Endothelial cell of umbilical vein (primary cell): ENCODE results near the gene DPH2. TPM values are rescaled to one million over a fixed set of nuclear protein-coding genes. Genes with fewer than 3 reads are reported as not detected.

ENCODE experiments used
- BruUV-seq: library from RNA; stranded (reverse); fragments of 400-500 nt; replicated peaks from 2 replicates; lab custom pipeline; 2021; lab: Mats Ljungman, UMichigan
- CTCF ChIA-PET: fragments of 300-600, 350-600 bp; sonication (Branson Sonifier 250); formaldehyde crosslinking; loops from one replicate; lab custom pipeline; 2021; ENCODE audit warnings: antibody characterized with exemption, inconsistent platforms; lab: Charles Lee
- POLR2A ChIA-PET: fragments of 300-600, 350-600 bp; sonication (Branson Sonifier 250); formaldehyde crosslinking; loops from one replicate; lab custom pipeline; 2021; ENCODE audit warnings: antibody characterized with exemption, inconsistent platforms; lab: Charles Lee
- DNase-seq: peaks from one replicate; pipeline ENCODE4 v3.0.0-alpha.2; 2011; ENCODE audit warnings: low read depth, low spot score
- FAIRE-seq: peaks from 2 replicates; lab custom pipeline; 2011; peaks lifted over from hg19 to GRCh38; lab: Jason Lieb, UNC
- H2AFZ ChIP-seq: 2 replicates; pipeline ENCODE4 v1.6.0; 2012; ENCODE audit warnings: low read depth, low read length, control low read depth, inconsistent platforms
- H3K27ac ChIP-seq: 2 replicates; pipeline ENCODE4 v1.5.1; 2011; ENCODE audit warnings: low read depth, mild to moderate bottlenecking, control low read depth, low read length, moderate library complexity; ENCODE audit not compliant: insufficient read depth
- H3K27me3 ChIP-seq, 2 experiments: 2 replicates each; pipeline versions ENCODE4 v1.6.0 to v1.6.1; 2011; ENCODE audit warnings: low read length in 2 of 2, mixed read lengths in 1 of 2; ENCODE audit not compliant: control insufficient read depth in 2 of 2, insufficient read depth in 2 of 2
- H3K36me3 ChIP-seq, 2 experiments: 2 replicates in 1 of 2; 3 replicates in 1 of 2; pipeline ENCODE4 v1.5.1; 2011; ENCODE audit warnings: low read length in 2 of 2, mild to moderate bottlenecking in 1 of 2, moderate library complexity in 1 of 2; ENCODE audit not compliant: control insufficient read depth in 2 of 2, insufficient read depth in 2 of 2; ENCODE audit errors: extremely low read depth in 1 of 2
- H3K4me1 ChIP-seq: 3 replicates; pipeline ENCODE4 v1.5.1; 2011; ENCODE audit warnings: mild to moderate bottlenecking, low read length; ENCODE audit not compliant: control insufficient read depth, insufficient read depth; ENCODE audit errors: extremely low read depth
- H3K4me2 ChIP-seq: 2 replicates; pipeline ENCODE4 v1.6.1; 2011; ENCODE audit warnings: low read length, control low read depth, mixed read lengths; ENCODE audit not compliant: insufficient read depth
- H3K4me3 ChIP-seq, 3 experiments: fragments of 200-600 bp in 1 of 3; sonication (generic), shearing (Covaris generic) in 1 of 3; replicated peaks in 1 of 3; 2 replicates each; pipeline ENCODE4 v1.5.1; 2011 to 2016; ENCODE audit warnings: control low read depth in 3 of 3, low read length in 3 of 3, mild to moderate bottlenecking in 2 of 3, inconsistent platforms in 1 of 3, low read depth in 1 of 3, moderate library complexity in 1 of 3; ENCODE audit not compliant: insufficient read depth in 1 of 3
- H3K79me2 ChIP-seq: 2 replicates; pipeline ENCODE4 v1.6.0; 2012; ENCODE audit warnings: low read length, inconsistent platforms; ENCODE audit not compliant: control insufficient read depth, insufficient read depth
- H3K9ac ChIP-seq: replicated peaks from 2 replicates; pipeline ENCODE3; 2011; ENCODE audit warnings: low read length, control low read depth; ENCODE audit not compliant: insufficient read depth; ENCODE audit errors: extremely low read depth
- H3K9me1 ChIP-seq: replicated peaks from 3 replicates; pipeline ENCODE4 v1.6.0; 2011; ENCODE audit warnings: mild to moderate bottlenecking, low read length; ENCODE audit not compliant: control insufficient read depth, insufficient read depth; ENCODE audit errors: extremely low read depth
- H3K9me3 ChIP-seq: replicated peaks from 2 replicates; pipeline ENCODE4 v1.5.1; 2012; ENCODE audit warnings: low read length, inconsistent platforms; ENCODE audit not compliant: control insufficient read depth, insufficient read depth
- H4K20me1 ChIP-seq: replicated peaks from 2 replicates; pipeline ENCODE3; 2011; ENCODE audit warnings: mild to moderate bottlenecking, low read length; ENCODE audit not compliant: control insufficient read depth, insufficient read depth; ENCODE audit errors: extremely low read depth
- EZH2 ChIP-seq: IDR thresholded peaks from 2 replicates; pipeline ENCODE4 v1.6.1; 2012; ENCODE audit warnings: borderline replicate concordance, low read depth, mild to moderate bottlenecking, moderate library complexity, low read length, inconsistent platforms; ENCODE audit not compliant: severe bottlenecking
- FOS ChIP-seq: IDR thresholded peaks from 2 replicates; pipeline ENCODE4 v1.6.1; 2011; ENCODE audit warnings: mild to moderate bottlenecking, low read length, moderate library complexity, borderline replicate concordance; ENCODE audit not compliant: insufficient read depth
- GATA2 ChIP-seq: IDR thresholded peaks from 2 replicates; pipeline ENCODE4 v1.7.0; 2011; ENCODE audit warnings: low read depth, mild to moderate bottlenecking, moderate library complexity, mixed read lengths, low read length; ENCODE audit not compliant: insufficient read length, insufficient read depth
- MAX ChIP-seq: IDR thresholded peaks from 2 replicates; pipeline ENCODE4 v1.6.1; 2011; ENCODE audit not compliant: insufficient read depth, insufficient read length
- POLR2AphosphoS5 ChIP-seq: IDR thresholded peaks from 2 replicates; pipeline ENCODE4 v1.6.1; 2012; ENCODE audit warnings: low read depth, mild to moderate bottlenecking, control low read depth, low read length, moderate library complexity; ENCODE audit not compliant: insufficient read depth
- dilution Hi-C: fragments of 300-500 bp; cut with MboI; formaldehyde crosslinking; loops from one replicate; pipeline ENCODE4 v1.15.0; 2019; ENCODE audit warnings: low sequenced_read_pairs; ENCODE audit not compliant: extremely low pct_ligation_motif_present
- intact Hi-C: fragments of 100-400 bp; cut with micrococcal nuclease; formaldehyde crosslinking; loops from one replicate; pipeline ENCODE4 v1.10.0; 2022
- polyA plus RNA-seq, 4 experiments: library from polyadenylated mRNA; depleted of rRNA in 3 of 4; stranded (reverse) in 3 of 4; unstranded in 1 of 4; fragments of >200 nt; gene quantifications; 2 replicates each; pipeline versions ENCODE4 v1.2.1 to v1.2.3, GENCODE V29; 2011 to 2012; ENCODE audit warnings: missing spikeins in 1 of 4
- total RNA-seq: library from RNA; stranded (reverse); gene quantifications from 2 replicates; pipeline ENCODE4 v1.2.3, GENCODE V29; 2021
- TF ChIP-seq, protein P1 (sequence below), 2 donors: IDR thresholded peaks; 1 replicate in 1 of 2; 2 replicates in 1 of 2; pipeline ENCODE4 v1.5.1; 2011; ENCODE audit warnings: low read length in 2 of 2, mild to moderate bottlenecking in 2 of 2, moderate library complexity in 2 of 2, control low read depth in 1 of 2, inconsistent platforms in 1 of 2, low read depth in 1 of 2; ENCODE audit not compliant: insufficient read depth in 1 of 2; ENCODE audit errors: extremely low read depth in 1 of 2

Gene DPH2
- total and polyA plus RNA-seq, 2 donors (not counting 3 experiments of a cell fraction or from before 2014, with no cell fraction given) = 28.1 to 59.1 TPM

GRCh38 chr1:43944860-43945259, 24.9 kb upstream of the DPH2 start:
- TF ChIP-seq, protein P1, sequence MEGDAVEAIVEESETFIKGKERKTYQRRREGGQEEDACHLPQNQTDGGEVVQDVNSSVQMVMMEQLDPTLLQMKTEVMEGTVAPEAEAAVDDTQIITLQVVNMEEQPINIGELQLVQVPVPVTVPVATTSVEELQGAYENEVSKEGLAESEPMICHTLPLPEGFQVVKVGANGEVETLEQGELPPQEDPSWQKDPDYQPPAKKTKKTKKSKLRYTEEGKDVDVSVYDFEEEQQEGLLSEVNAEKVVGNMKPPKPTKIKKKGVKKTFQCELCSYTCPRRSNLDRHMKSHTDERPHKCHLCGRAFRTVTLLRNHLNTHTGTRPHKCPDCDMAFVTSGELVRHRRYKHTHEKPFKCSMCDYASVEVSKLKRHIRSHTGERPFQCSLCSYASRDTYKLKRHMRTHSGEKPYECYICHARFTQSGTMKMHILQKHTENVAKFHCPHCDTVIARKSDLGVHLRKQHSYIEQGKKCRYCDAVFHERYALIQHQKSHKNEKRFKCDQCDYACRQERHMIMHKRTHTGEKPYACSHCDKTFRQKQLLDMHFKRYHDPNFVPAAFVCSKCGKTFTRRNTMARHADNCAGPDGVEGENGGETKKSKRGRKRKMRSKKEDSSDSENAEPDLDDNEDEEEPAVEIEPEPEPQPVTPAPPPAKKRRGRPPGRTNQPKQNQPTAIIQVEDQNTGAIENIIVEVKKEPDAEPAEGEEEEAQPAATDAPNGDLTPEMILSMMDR (IDR thresholded peaks at IDR 0.05; ENCODE audit: extremely low read depth in 1 of 2, insufficient read depth in 1 of 2, low read depth in 1 of 2, low read length in 2 of 2) = no peak
- no peak for TF ChIP-seq MAX
- no peak for TF ChIP-seq EZH2
- TF ChIP-seq POLR2AphosphoS5 = no peak
- TF ChIP-seq FOS = no peak
- TF ChIP-seq GATA2 = no peak
- POLR2A ChIA-PET = no interaction called here
- Histone ChIP-seq H4K20me1 (no peaks in the 10 kb centered on the region), H3K27me3 (no peaks in the 10 kb centered on the region), H3K9me3 (no peaks in the 10 kb centered on the region), H3K9ac (no peak overlapping the region), H2AFZ (no peak overlapping the region), H3K4me1 (peaks cover 20% of the 10 kb centered on the region), H3K36me3 (peaks cover 0 to 3% of the 10 kb centered on the region in 2 experiments), H3K9me1 (no peaks in the 10 kb centered on the region), H3K4me2 (no peak overlapping the region), H3K79me2 (peaks cover 5% of the 10 kb centered on the region), H3K4me3 (no peak overlapping the region), H3K27ac (no peak overlapping the region)
- CTCF ChIA-PET = interaction anchor here (1.4 to 7.2 kb wide), 3 partner anchors 11 to 181 kb away, joined by 3 to 93 read pairs (median 22); partner anchors contain the start of gene ARTN
- no peak for FAIRE-seq
- no TSS peak for BruUV-seq
- DNase-seq = no peak
- intact Hi-C loops = loop anchor here (5.0 kb wide), 1 partner anchor 102 kb away; no protein-coding TSS in a partner anchor
- dilution Hi-C loops = loop anchor here (25.0 kb wide), 1 partner anchor 183 kb away; no protein-coding TSS in a partner anchor
